Medulla oblongata (tissue), 1 donor: ENCODE data around the gene LRRC37A3.
A peak's percentile ranks its signal among the peaks of the same experiment; 100 is the strongest.
"Not testable (repeated sequence)": the region's sequence is repeated elsewhere in the genome, so short reads cannot be mapped to it uniquely, and the experiment has no call there.

Source experiments
- DNase-seq: peaks from one replicate; pipeline ENCODE4 v3.0.0-alpha.2; 2015; ENCODE audit errors: extremely low spot score

The LRRC37A3 gene

DNA sequence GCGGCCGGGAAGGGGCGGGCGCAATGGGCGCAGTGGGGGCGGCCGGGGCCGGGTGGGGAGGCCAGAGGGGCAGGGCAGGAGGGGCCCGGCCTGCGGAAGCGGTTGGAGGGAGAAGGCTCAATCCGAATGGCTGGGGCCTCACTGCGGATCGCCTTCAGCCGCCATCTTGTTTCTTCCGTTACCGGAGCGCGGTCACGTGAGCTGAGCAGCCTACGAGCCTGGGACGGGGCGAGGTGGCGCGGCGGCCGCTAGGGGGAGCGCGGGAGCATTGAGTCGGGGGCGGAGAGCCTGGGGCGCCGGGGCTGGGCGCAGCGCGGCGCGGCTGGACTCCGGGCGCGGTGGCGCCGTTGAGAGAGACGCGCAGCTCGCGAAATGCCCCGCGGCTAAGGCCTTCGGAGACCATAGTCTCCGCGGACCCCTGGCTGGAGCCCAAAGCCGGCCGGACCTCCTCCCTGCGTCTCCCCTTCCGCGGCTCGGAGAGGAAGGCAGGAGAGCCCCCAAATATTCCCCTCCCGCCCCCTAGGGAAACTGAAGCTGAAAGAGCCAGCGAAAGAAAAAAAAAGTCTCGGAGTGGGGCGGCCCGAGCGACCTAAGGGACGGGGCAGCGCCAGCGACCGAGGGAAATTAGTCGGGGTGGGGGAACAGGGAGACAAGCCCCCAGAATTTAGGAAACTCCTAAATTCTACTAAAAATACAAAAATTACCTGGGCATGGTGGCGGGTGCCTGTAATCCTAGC lies at the start of gene LRRC37A3:
TSS of gene LRRC37A3 (minus strand) at position 190 of the 737 bp plus-strand sequence. CDS start 22,221 bp downstream, outside the sequence.
- DNase-seq, result peak; percentile 98

DNA sequence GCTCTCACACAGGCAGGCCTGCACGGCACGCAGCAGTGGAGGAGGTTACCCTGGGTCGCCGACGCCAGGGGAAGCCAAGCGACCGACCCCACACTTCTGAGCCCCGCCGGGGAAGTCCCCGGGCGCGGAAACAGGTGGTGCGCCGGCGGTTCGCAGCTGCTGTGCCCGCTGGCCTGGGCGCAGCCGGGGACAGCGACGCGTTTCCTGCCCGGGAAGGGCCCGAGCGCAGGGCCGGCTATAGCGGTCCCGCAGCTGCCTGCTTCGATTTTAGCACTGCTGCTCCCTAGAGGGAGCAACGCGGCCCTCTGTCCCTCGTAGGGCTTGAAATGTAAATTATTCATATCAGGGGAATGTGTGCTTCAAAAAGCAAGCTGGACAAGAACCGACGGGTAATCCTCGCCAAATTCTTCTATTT lies 46.6 kb upstream of the LRRC37A3 start:
- DNase-seq, result peak; percentile 55

- DNase-seq, result not testable (repeated sequence)
Measured at GRCh38 chr17:64965256-64965872, 46.1 kb upstream of the LRRC37A3 start.

DNA sequence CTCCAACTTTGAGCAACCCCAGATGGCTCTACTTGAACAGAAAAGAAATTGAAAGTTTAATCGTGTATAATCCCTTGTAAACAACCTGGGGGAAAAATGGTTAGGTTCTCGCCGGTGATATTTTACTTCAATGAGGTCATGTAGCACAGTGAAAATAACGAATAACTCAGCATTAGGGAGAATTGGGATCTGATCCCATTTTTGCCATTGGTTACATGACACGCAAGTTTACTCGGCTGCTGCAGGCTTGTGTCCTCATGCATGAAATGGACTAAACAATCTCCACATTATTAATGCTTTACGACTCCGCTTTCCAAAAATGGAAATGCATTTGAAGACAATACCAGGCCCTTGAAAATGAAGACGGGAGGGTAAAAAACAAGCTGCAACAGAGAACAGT lies 45.5 kb upstream of the LRRC37A3 start:
- no peak for DNase-seq

DNA sequence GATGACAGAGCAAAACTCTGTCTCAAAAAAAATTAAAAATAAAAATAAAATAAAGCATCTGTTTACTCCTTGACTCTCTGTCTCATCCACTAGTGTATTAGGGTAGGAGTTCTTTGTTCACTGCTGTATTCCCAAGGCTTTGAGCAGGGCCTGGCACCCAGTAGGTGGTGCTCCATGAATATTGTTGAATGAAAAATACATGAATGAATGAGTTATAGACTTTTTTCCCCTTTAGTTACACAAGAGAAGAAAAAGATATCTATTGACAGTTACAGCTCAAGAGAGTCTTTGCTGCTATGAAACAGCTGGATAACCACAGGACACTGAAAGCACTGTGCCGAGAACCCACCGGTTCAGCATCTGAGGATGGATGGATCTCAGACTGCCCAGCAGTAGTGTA lies 44.5 kb upstream of the LRRC37A3 start:
- not testable (repeated sequence) for DNase-seq

DNA sequence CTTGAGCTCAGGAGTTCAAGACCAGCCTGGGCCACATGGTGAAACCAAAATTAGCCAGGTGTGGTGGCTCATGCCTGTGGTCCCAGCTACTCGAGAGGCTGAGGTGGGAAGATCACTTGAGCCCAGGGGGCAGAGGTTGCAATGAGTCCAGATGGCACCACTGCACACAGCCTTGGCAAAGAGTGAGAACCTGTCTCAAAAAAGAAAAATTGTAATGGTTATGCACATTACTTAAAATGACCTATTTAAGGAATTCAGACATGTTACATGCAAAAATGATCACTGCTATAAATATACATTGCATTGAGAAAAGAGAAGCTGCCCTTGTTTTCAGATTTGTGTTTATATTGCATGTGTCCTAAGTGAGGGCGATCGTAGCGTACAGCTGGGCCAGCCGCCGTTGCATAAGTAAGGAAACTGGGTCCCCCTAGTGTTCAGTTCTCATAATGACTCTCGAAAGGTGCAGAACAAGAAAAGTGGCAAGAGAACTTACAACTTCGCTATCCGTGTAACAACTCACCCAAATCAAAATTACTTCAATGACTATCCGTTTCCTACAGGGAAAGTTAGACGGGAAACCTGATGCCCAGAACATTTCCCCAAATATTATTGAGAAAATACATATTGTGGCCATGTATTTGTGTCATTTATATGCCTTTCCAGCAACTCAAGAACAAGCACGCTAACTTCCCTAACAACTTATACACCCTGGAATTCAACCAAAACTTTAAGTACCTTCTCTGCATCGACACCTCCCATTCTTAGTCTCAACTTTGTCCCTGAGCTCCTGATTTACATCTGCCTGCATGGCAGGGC lies 42.5 kb upstream of the LRRC37A3 start:
- DNase-seq, result peak; percentile 91

DNA sequence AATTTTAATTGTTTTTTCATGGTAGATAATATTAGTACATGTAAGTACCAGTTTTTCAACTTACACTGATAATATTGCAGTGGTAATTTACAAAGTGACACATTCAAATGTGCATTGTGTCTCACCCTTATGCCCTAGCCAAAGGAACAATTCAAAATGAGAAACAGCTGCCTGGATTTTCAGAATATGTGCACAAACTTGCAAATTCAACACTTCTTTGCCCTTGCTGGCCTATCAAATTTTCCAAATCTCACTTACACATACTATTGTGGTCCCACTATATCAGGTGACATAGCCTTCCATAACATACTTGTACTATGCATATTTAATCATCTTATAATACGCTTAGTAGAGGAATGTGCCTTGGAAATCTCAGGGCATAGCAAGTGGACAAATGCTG lies 32.6 kb upstream of the LRRC37A3 start:
- DNase-seq, result no peak

- no peak for DNase-seq
Measured at GRCh38 chr17:64950871-64951270, 31.6 kb upstream of the LRRC37A3 start.

DNA sequence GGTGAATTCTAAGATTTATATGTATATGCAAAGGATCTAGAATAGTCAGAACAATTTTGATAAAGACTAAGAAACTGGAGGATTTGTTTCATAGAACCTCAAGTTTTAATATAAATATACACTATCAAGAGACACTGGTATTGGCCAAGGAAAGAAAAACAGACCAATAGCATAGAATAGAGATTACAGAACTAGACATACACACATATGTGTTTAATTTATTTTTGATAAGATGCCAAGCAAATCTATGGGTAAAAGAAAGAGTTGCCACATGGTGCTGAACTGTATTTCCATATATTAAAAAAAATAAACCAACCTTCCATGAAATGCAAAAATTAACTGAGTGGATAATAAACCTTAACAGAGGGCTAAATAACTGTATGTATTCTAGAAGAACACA lies 27.9 kb upstream of the LRRC37A3 start:
- DNase-seq, result no peak

GRCh38 chr17:64941761-64942160 lies 22.5 kb upstream of the LRRC37A3 start:
- no peak for DNase-seq

- DNase-seq, result no peak
Measured at GRCh38 chr17:64941045-64941444, 21.8 kb upstream of the LRRC37A3 start.

GRCh38 chr17:64940055-64940454 lies 20.8 kb upstream of the LRRC37A3 start:
- no peak for DNase-seq

DNA sequence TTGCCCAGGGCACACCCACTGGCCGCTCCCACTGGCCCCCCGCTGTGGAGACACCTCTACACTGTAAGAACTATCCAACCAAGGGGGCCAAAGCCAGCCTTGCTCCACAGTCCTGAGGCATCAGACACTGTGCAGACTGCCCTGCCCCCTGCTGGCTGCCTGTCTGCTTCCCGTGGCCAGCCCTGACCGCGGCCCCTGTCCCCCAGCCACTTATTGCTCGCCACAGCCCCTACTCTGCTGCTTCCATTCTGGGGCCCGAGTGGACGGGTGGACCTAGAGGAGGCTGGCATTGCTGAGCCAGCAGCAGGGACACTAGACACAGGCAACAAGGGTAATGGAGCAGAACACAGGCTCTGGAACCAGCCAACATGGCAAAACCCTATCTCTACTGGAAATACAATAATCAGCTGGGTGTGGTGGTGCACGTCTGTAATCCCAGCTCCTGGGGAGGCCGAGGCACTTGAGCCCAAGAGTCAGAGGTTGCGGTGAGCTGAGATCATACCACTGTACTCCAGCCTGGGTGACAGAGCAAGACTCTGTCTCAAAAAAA lies 19.7 kb upstream of the LRRC37A3 start:
- peak; percentile 35 for DNase-seq

DNA sequence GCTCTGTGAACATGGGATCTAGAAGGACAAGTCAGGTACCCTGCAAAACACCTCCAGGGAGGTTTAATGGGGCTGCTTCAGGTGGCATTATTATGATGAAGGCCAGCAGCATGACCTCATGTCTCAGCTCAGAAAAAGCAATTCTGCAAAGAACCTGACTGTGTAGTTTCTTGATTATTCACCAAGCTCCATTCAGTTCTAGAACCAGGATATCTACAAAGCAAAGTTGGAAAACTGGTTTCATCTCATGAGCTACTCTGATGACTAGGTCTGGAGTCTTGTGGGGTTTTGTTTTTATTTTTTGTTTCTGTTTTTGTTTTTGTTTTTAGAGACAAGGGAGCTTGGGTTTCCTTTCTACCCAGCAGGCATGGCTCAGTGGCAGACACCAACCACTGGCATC lies 19.0 kb upstream of the LRRC37A3 start:
- no peak for DNase-seq

GRCh38 chr17:64936117-64936516 lies 16.8 kb upstream of the LRRC37A3 start:
- no peak for DNase-seq

GRCh38 chr17:64934284-64934778 lies 15.1 kb upstream of the LRRC37A3 start:
- not testable (repeated sequence) for DNase-seq

DNA sequence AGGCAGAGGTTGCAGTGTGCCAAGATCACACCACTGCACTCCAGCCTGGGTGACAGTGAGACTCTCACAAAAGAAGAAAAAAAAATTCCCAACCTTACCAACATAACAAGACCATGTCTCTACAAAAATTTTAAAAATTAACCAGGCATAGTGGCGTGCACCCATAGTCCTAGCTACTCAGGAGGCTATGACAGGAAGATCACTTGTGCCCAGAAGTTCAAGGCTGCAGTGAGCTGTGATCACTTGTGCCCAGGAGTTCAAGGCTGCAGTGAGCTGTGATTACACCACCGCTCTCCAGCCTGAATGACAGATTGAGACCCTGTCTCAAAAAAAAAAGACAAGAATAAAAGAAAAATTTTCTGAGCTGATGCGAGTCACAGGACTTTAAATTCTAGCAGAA lies 13.6 kb upstream of the LRRC37A3 start:
- not testable (repeated sequence) for DNase-seq

DNA sequence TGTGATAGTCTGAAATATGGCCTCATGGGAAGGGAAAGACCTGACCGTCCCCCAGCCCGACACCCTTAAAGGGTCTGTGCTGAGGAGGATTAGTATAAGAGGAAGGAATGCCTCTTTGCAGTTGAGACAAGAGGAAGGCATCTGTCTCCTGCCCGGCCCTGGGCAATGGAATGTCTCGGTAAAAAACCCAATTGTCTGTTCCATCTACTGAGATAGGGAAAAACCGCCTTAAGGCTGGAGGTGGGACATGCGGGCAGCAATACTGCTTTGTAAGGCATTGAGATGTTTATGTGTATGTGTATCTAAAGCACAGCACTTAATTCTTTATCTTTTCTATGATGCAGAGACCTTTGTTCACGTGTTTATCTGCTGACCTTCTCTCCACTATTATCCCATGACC lies 11.1 kb upstream of the LRRC37A3 start:
- not testable (repeated sequence) for DNase-seq

DNA sequence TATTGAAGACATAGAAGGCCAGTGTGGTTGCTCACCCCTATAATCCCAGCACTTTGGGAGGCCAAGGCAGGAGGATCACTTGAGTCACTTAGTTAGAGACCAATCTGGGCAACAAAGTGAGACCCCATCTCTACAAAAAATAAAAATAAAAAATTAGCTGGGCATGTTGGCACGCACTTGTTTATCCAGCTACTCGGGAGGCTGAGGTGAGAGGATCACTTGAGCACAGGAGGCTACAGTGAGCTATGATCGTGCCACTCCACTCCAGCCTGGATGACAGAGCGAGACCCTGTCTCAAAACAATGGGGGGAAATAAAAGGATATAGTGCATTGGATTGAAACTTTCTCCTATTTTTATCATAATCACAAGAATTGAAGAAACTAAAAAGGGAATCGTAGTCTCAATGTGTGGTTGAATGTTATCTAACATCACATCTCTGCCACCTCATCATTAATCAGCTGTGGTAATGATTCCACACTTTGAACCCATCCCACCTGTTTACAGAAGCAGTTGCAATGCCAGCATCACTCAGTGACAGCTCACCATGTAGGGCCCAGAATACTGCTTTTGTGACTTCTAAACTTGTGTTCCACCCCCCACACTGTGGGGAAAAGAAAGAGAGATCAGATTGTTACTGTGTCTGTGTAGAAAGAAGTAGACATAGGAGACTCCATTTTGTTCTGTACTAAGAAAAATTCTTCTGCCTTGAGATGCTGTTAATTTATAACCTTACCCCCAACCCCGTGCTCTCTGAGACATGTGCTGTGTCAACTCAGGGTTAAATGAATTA lies 10.3 kb upstream of the LRRC37A3 start:
- DNase-seq, result not testable (repeated sequence)

- not testable (repeated sequence) for DNase-seq
Measured at GRCh38 chr17:64928701-64929100, 9.4 kb upstream of the LRRC37A3 start.

- peak; percentile 89 for DNase-seq
Measured at GRCh38 chr17:64927444-64927843, 8.2 kb upstream of the LRRC37A3 start.
